Osteocyte (in vitro differentiated cells): ENCODE measurements around the gene CALCOCO1. TPM values are rescaled to one million over a fixed set of nuclear protein-coding genes. Genes with fewer than 3 reads are reported as not detected.

ENCODE experiments used
- DNase-seq: peaks from one replicate; pipeline ENCODE4 v3.0.0; 2021; ENCODE audit warnings: mixed read lengths; ENCODE audit not compliant: unreplicated experiment; ENCODE audit errors: extremely low spot score
- H3K27ac Mint-ChIP-seq: one replicate; pipeline ENCODE4 v1.8.0; 2021; ENCODE audit warnings: mild to moderate bottlenecking, mixed read lengths; ENCODE audit not compliant: unreplicated experiment
- H3K27me3 Mint-ChIP-seq: one replicate; pipeline ENCODE4 v1.8.0; 2021; ENCODE audit warnings: mixed read lengths; ENCODE audit not compliant: unreplicated experiment
- H3K36me3 Mint-ChIP-seq: one replicate; pipeline ENCODE4 v1.8.0; 2021; ENCODE audit warnings: mixed read lengths; ENCODE audit not compliant: unreplicated experiment
- H3K4me1 Mint-ChIP-seq: one replicate; pipeline ENCODE4 v1.8.0; 2021; ENCODE audit warnings: mixed read lengths; ENCODE audit not compliant: unreplicated experiment
- H3K4me3 Mint-ChIP-seq: one replicate; pipeline ENCODE4 v1.8.0; 2021; ENCODE audit warnings: mild to moderate bottlenecking, moderate library complexity, mixed read lengths; ENCODE audit not compliant: unreplicated experiment
- H3K9me3 Mint-ChIP-seq: one replicate; pipeline ENCODE4 v1.8.0; 2021; ENCODE audit warnings: mixed read lengths; ENCODE audit not compliant: unreplicated experiment
- CTCF ChIP-seq: fragments of 200-600 bp; sonication (generic); IDR thresholded peaks from 2 replicates; pipeline ENCODE4 v1.5.0; 2021; ENCODE audit warnings: antibody characterized with exemption, mild to moderate bottlenecking, moderate library complexity
- total RNA-seq: library from RNA; stranded (reverse); gene quantifications from 2 replicates; pipeline ENCODE4 v1.2.1, GENCODE V29; 2021

Gene CALCOCO1
- total RNA-seq, 1 donor from 2014 or later, result 198 TPM

DNA sequence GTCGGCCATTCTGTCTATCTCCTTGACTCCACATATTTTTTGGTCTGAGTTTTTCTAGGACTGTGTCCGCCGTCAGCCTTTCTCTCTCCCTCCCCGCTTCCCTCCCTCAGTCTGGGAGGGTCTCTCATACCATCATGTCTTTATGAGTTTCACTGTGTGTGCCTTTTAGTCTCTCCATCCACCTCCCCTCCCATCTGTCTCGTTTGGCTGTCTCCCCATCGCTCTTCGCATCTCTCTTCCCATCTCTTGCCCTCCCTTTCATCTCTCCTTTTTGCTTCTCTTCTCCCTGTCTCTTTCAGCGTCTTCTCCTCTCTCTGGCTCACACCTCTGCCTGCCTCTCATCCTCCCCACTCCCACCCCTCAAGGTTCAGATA lies 31.5 kb upstream of the CALCOCO1 start:
- DNase-seq, result no peak
- peaks cover 60% of the 10 kb centered on the region for H3K27me3 Mint-ChIP-seq
- H3K9me3 Mint-ChIP-seq, result no peaks in the 10 kb centered on the region
- no peak overlapping the region for H3K4me3 Mint-ChIP-seq
- no peaks in the 10 kb centered on the region for H3K36me3 Mint-ChIP-seq
- TF ChIP-seq CTCF, result no peak
- H3K27ac Mint-ChIP-seq, result no peak overlapping the region
- peaks cover 9% of the 10 kb centered on the region for H3K4me1 Mint-ChIP-seq

GRCh38 chr12:53758081-53758729 lies 31.0 kb upstream of the CALCOCO1 start:
- no peak for TF ChIP-seq CTCF
- Mint-ChIP-seq H3K9me3 (no peaks in the 10 kb centered on the region), H3K27me3 (peaks cover 55% of the 10 kb centered on the region), H3K27ac (no peak overlapping the region), H3K36me3 (no peaks in the 10 kb centered on the region), H3K4me1 (peaks cover 9% of the 10 kb centered on the region), H3K4me3 (no peak overlapping the region)
- no peak for DNase-seq

GRCh38 chr12:53757101-53757770 lies 30.0 kb upstream of the CALCOCO1 start:
- peak; percentile 69 for TF ChIP-seq CTCF
- Mint-ChIP-seq H3K4me3 (peak overlapping the region; percentile 36), H3K9me3 (no peaks in the 10 kb centered on the region), H3K27ac (no peak overlapping the region), H3K36me3 (no peaks in the 10 kb centered on the region), H3K4me1 (peaks cover 9% of the 10 kb centered on the region), H3K27me3 (peaks cover 48% of the 10 kb centered on the region)
- DNase-seq, result peak; percentile 90

- Mint-ChIP-seq H3K27me3 (peaks cover 48% of the 10 kb centered on the region), H3K4me3 (no peak overlapping the region), H3K4me1 (peaks cover 8% of the 10 kb centered on the region), H3K27ac (no peak overlapping the region), H3K9me3 (no peaks in the 10 kb centered on the region), H3K36me3 (no peaks in the 10 kb centered on the region)
- DNase-seq, result no peak
- no peak for TF ChIP-seq CTCF
Measured at GRCh38 chr12:53756300-53757100, 29.2 kb upstream of the CALCOCO1 start.

DNA sequence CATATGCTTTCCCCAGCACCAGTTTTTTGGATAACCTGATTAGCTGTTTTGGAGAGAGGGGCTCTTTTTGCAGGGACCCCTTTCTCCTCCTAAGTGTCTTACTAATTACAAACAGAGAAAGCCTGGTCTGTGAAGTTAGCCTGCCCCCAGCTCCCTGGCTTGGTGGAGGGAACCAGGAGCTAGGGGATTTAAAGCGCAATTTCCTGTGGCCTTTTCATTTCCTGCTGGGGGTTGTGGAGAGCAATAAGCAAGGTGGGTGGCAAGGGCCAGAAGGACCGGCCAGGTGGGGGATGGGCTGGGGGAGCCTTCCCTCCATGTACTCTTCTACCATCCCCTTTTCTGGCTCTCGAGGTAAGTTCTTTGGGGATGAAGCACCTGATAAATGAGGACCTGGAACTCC lies 28.6 kb upstream of the CALCOCO1 start:
- DNase-seq, result no peak
- Mint-ChIP-seq H3K27me3 (peaks cover 43% of the 10 kb centered on the region), H3K4me1 (peaks cover 5% of the 10 kb centered on the region), H3K9me3 (no peaks in the 10 kb centered on the region), H3K27ac (no peak overlapping the region), H3K4me3 (no peak overlapping the region), H3K36me3 (no peaks in the 10 kb centered on the region)
- no peak for TF ChIP-seq CTCF
